ENCODE data around the gene KCNMA1.

KCNMA1 gene

DNA sequence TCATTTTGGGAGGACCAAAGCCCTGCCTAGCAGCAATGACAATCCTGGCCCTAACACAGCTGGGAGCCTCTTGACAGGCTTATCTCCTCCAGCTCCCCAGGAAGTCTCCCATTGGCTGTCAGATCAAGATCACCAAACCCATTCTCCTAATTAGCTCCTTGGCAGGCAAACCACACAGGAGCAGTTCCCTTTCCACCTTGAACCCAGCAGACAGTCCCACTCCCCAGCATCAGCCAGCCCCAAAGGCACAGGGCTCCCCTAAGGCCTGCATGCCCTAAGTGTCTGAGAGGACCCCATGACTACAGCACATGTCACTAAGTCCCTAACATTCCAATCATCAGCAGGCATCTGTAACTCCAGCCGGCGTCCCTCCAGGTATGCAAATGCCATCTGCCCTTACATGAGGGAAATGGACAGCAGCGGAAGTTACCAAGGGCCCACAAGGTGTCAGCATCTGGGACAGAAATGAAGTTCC lies 348.5 kb downstream of the KCNMA1 start:
- no peak overlapping the region for H3K9ac ChIP-seq (ENCODE audit: low read depth, low read length)
- 38% methylated on average over 3 of the region's 3 CpGs for WGBS
- peaks cover 47% of the 10 kb centered on the region for H3K4me1 ChIP-seq (ENCODE audit: insufficient read depth, low read length)

DNA sequence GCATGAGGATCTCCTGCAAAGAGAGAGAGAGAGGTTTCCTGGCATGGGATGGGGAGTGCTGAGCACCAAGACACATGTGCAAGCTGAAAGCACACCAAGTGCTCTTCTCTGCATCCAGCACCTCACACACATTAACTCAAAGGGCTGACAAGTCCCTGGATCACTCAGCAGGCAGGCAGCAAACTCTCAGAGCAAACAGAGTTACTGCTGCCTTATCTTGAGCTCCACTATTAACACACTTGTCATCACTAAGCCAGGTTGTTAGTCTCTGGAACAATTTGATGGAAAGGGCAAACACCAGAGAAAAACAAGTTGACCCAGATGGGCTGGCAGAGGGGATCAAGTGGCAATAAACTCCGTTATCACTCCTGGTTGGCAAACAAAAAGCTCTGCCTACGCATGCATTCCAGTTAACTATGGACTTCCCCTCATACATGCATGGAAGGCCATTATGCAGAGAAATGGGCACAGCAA lies 349.9 kb downstream of the KCNMA1 start:
- Histone ChIP-seq H3K9me3 (ENCODE audit: insufficient read depth, low read depth, low read length) (no peaks in the 10 kb centered on the region), H3K27me3 (ENCODE audit: insufficient read depth, low read length) (no peaks in the 10 kb centered on the region), H3K36me3 (ENCODE audit: insufficient read depth, low read length) (no peaks in the 10 kb centered on the region), H3K27ac (ENCODE audit: low read depth, low read length) (no peak overlapping the region), H3K9ac (ENCODE audit: low read depth, low read length) (no peak overlapping the region), H3K4me1 (ENCODE audit: insufficient read depth, low read length) (peaks cover 47% of the 10 kb centered on the region), H3K4me3 (ENCODE audit: low read length) (no peak overlapping the region)
- WGBS, result 78% methylated on average over 2 of the region's 2 CpGs

More for the DNA sequence above, 348.5 kb downstream of the KCNMA1 start:
- Histone ChIP-seq H3K36me3 (ENCODE audit: insufficient read depth, low read length) (no peaks in the 10 kb centered on the region), H3K9me3 (ENCODE audit: insufficient read depth, low read depth, low read length) (no peaks in the 10 kb centered on the region), H3K27ac (ENCODE audit: low read depth, low read length) (no peak overlapping the region), H3K4me3 (ENCODE audit: low read length) (no peak overlapping the region), H3K27me3 (ENCODE audit: insufficient read depth, low read length) (no peaks in the 10 kb centered on the region)

DNA sequence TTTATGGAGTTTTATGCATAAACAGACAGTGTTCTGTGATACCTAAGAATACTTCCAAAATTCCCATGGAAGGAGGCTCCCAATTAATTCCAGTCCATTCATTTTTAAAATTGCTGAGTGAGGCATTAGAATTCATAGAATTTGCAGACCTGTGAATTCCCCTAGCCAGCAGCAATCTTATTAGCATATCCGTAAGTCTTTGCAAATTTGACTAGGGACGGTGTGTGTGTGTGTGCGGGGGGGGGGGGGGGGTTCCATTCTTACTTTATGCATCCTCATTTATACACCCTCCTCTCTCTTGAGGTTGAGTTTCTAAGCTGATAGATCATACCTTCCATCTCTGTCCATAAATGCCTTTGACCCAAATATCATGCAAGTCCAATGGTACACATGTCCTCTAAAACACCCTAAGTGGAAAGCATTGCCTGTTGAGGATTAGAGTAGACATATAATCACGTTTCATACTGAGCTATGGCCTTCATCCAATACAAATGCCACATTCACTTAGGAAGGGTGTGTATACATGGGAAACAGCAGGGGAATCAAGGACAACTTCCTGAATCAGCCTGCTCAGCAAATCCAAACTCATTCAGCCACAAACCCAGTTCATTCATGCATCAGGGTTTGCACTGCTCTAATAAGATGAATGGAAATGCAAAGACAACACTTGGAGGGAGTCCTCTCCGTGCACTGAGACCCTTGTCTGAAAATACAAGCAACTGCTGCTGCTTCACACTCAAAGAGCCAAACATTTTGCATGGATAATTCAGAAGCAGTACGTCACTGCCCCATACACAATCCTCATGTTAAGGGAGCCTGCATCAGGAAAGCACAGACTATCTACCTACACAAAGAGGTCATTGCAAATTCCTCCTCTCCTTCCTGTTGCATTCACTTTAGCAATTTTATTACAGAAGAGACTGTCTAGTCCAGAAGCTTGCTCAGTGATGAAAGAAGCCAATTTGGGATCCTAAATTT lies 350.8 kb downstream of the KCNMA1 start:
- H3K9me3 ChIP-seq (ENCODE audit: insufficient read depth, low read depth, low read length), result no peaks in the 10 kb centered on the region
- WGBS, result 75% methylated on average over 4 of the region's 6 CpGs
- no peak overlapping the region for H3K4me3 ChIP-seq (ENCODE audit: low read length)
- peaks cover 44% of the 10 kb centered on the region for H3K4me1 ChIP-seq (ENCODE audit: insufficient read depth, low read length)
- H3K36me3 ChIP-seq (ENCODE audit: insufficient read depth, low read length), result no peaks in the 10 kb centered on the region
- no peaks in the 10 kb centered on the region for H3K27me3 ChIP-seq (ENCODE audit: insufficient read depth, low read length)
- H3K9ac ChIP-seq (ENCODE audit: low read depth, low read length), result no peak overlapping the region
- H3K27ac ChIP-seq (ENCODE audit: low read depth, low read length), result no peak overlapping the region

DNA sequence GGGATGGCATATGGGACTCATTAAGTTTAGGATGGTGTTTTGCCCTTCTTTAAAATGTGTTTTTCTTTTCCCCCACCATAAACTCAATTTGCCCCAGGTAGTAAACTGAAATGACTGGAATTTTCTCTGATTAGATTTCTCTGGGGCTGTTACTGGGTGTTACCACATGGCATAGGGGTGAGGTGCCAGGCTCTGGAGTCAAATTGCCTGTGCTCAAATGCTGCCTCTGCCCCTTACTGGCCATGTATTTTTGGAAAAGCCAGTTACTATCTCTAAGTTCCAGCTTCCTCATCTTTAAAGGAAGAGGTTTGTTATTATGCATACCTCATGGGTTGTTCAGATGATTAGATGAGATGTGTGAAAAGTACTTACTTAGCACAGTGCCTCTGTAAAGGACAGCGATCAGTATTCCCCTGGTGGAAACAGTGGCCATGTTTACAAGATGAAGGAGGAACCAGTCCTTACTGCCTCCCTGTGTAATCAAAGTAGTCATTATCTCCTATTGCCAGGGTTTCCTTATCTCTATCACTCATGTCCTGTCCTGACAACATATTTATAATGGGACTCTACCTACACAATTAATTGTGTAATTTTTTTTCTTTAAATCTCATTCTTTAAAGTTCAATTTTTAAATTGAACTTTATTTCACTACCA lies 352.0 kb downstream of the KCNMA1 start:
- Histone ChIP-seq H3K36me3 (ENCODE audit: insufficient read depth, low read length) (no peaks in the 10 kb centered on the region), H3K4me1 (ENCODE audit: insufficient read depth, low read length) (peaks cover 34% of the 10 kb centered on the region), H3K9ac (ENCODE audit: low read depth, low read length) (no peak overlapping the region), H3K27me3 (ENCODE audit: insufficient read depth, low read length) (no peaks in the 10 kb centered on the region), H3K4me3 (ENCODE audit: low read length) (no peak overlapping the region), H3K27ac (ENCODE audit: low read depth, low read length) (no peak overlapping the region), H3K9me3 (ENCODE audit: insufficient read depth, low read depth, low read length) (no peaks in the 10 kb centered on the region)
- 90% methylated on average over 1 of the region's 1 CpG for WGBS

DNA sequence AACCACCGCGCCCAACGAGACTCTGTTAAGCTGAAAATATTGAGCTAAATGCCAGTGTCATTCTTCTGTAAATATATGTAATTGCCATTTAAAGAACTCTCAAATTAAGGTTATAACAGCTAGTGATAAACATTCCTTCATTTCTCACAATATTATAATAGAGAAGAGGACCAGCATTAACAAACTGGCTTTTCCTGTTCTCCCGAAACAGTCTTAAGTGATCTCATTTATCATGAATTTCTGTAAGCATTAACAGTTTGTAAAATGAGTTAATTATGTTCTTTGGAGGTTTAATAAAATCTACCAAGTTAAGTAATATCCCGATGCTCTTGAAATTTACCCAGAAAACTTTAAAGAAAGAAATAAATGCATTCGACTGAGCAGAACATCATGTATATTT lies 352.8 kb downstream of the KCNMA1 start:
- H3K9me3 ChIP-seq (ENCODE audit: insufficient read depth, low read depth, low read length), result no peaks in the 10 kb centered on the region
- no peak overlapping the region for H3K4me3 ChIP-seq (ENCODE audit: low read length)
- H3K9ac ChIP-seq (ENCODE audit: low read depth, low read length), result no peak overlapping the region
- H3K36me3 ChIP-seq (ENCODE audit: insufficient read depth, low read length), result no peaks in the 10 kb centered on the region
- WGBS, result 96% methylated on average over 4 of the region's 6 CpGs
- H3K27ac ChIP-seq (ENCODE audit: low read depth, low read length), result no peak overlapping the region
- peaks cover 27% of the 10 kb centered on the region for H3K4me1 ChIP-seq (ENCODE audit: insufficient read depth, low read length)
- H3K27me3 ChIP-seq (ENCODE audit: insufficient read depth, low read length), result no peaks in the 10 kb centered on the region

DNA sequence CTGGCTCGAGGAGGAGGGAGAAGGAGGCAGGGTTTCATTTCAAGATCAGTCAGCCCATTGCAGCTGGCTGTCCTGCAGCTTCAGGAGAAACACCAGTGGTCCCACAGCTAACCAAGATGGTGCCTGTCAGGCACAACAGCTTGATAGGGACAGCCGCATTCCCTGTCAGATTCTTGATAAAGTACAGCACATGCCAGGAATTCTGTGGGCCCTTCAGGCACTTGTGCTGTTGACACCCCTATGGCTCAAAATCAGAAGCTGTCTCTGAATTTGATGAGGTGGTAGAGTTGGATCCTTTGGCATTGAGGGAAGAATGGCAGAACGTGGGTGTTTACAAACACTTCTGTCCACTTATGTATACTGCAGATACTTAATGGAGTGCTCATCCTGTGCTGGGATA lies 354.3 kb downstream of the KCNMA1 start:
- Histone ChIP-seq H3K27me3 (ENCODE audit: insufficient read depth, low read length) (no peaks in the 10 kb centered on the region), H3K4me3 (ENCODE audit: low read length) (no peak overlapping the region), H3K4me1 (ENCODE audit: insufficient read depth, low read length) (peaks cover 16% of the 10 kb centered on the region)

DNA sequence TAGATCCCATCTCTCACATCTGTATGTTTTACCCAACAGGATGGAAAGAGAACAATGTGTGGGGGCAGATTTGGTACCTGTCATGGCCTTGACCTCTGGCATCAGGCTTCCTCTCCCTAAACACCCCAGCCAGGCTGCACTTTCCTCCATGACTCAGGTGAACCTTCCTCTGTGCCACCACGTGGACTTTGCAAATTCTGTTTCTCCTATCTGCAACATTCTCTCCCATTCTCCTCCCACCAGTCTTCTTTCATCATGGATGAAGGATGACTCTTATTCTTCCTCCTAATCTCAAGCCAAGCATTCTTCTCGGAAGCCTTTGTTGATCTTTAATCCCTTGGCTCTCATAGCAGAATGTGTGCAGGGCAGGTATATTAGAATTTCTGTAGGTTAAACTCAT lies 355.4 kb downstream of the KCNMA1 start:
- Histone ChIP-seq H3K27ac (ENCODE audit: low read depth, low read length) (no peak overlapping the region), H3K9me3 (ENCODE audit: insufficient read depth, low read depth, low read length) (no peaks in the 10 kb centered on the region), H3K4me1 (ENCODE audit: insufficient read depth, low read length) (peaks cover 10% of the 10 kb centered on the region; the same call in 1 of the 2 replicates), H3K4me3 (ENCODE audit: low read length) (no peak overlapping the region), H3K27me3 (ENCODE audit: insufficient read depth, low read length) (no peaks in the 10 kb centered on the region), H3K36me3 (ENCODE audit: insufficient read depth, low read length) (no peaks in the 10 kb centered on the region), H3K9ac (ENCODE audit: low read depth, low read length) (no peak overlapping the region)
- WGBS, result 82% methylated on average over 2 of the region's 2 CpGs

More for the DNA sequence above, 354.3 kb downstream of the KCNMA1 start:
- no peaks in the 10 kb centered on the region for H3K36me3 ChIP-seq (ENCODE audit: insufficient read depth, low read length)
- no peak overlapping the region for H3K27ac ChIP-seq (ENCODE audit: low read depth, low read length)
- 95% methylated on average over 3 of the region's 3 CpGs for WGBS
- no peak overlapping the region for H3K9ac ChIP-seq (ENCODE audit: low read depth, low read length)
- H3K9me3 ChIP-seq (ENCODE audit: insufficient read depth, low read depth, low read length), result no peaks in the 10 kb centered on the region

DNA sequence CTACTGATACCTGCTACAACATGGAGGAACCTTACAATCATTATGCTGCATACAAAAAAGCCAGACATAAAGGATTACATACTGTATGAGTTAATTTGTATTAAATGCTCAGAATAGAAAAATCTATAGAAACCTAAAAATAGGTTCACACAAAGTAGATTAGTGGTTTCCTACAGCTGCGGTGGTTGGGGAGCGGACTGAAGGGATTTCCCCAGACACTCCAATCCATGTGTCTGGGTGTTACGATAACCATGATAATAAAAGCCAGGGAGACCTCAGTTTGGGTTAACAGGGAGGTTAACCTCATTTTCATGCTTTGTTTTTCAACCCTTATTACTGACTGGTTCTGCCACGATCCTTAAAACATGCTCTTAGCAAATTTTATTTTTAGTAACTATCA lies 355.9 kb downstream of the KCNMA1 start:
- Histone ChIP-seq H3K36me3 (ENCODE audit: insufficient read depth, low read length) (no peaks in the 10 kb centered on the region), H3K9ac (ENCODE audit: low read depth, low read length) (no peak overlapping the region), H3K4me1 (ENCODE audit: insufficient read depth, low read length) (peaks cover 6% of the 10 kb centered on the region; the same call in 1 of the 2 replicates), H3K27me3 (ENCODE audit: insufficient read depth, low read length) (no peaks in the 10 kb centered on the region), H3K27ac (ENCODE audit: low read depth, low read length) (no peak overlapping the region), H3K9me3 (ENCODE audit: insufficient read depth, low read depth, low read length) (no peaks in the 10 kb centered on the region), H3K4me3 (ENCODE audit: low read length) (no peak overlapping the region)
- WGBS, result 94% methylated on average over 4 of the region's 4 CpGs

DNA sequence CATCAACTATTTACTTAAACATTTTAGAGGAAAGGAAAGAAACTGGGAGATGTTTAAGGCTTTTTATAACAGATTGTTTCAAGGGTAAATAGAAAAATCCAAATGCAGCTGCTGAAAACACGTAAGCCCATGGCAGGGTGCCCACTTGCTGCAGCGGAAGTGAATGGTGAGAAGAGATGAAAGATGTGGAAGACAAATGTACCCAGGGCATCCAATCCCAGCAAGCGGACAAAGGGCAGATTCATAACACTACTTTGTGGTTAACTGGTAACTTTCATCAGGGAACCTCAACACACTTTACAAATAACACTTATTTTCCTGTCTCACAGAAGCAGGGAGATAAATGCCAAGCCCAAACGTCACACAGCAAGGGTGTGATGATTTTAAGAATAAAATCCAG lies 358.4 kb downstream of the KCNMA1 start:
- Histone ChIP-seq H3K27me3 (ENCODE audit: insufficient read depth, low read length) (no peaks in the 10 kb centered on the region), H3K9ac (ENCODE audit: low read depth, low read length) (no peak overlapping the region), H3K9me3 (ENCODE audit: insufficient read depth, low read depth, low read length) (no peaks in the 10 kb centered on the region), H3K4me1 (ENCODE audit: insufficient read depth, low read length) (peaks cover under 1% of the 10 kb centered on the region; the same call in 1 of the 2 replicates), H3K27ac (ENCODE audit: low read depth, low read length) (no peak overlapping the region), H3K36me3 (ENCODE audit: insufficient read depth, low read length) (no peaks in the 10 kb centered on the region), H3K4me3 (ENCODE audit: low read length) (no peak overlapping the region)
- 89% methylated on average over 4 of the region's 4 CpGs for WGBS

DNA sequence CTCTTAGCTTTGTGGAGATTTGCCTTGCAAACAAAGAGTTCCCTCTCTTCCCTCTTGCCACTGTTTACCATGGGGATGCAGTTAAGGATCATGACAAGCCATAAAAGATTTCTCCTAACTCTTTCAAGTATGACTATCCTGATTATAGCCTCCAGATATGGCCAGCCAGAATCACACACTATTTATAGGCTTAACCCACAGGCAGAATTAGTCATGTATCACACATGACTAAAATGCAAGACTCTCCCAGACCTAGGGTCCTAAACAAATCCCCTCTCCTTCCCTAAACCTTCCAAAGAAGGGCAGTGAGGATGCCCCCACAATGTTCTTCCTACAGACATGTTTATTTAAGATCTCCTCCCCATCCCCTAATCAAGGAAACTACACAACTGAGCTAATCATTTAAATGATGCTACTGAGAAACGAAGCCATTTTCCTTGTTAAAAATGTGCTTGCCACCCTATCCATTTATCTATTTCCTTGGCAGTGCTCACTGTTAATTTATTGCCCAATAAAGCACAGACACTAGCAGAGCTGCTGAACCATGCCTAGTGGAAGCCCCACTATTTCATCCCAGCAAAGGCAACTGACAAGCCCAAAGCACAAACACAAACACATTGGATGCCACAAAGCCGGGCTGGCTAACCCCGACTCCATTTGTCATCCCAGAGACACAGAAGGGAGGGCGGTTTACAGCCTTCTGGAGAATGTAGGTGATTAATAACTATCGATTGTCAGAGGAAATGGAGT lies 363.4 kb downstream of the KCNMA1 start:
- H3K36me3 ChIP-seq (ENCODE audit: insufficient read depth, low read length), result no peaks in the 10 kb centered on the region
- no peaks in the 10 kb centered on the region for H3K27me3 ChIP-seq (ENCODE audit: insufficient read depth, low read length)
- H3K27ac ChIP-seq (ENCODE audit: low read depth, low read length), result no peak overlapping the region
- WGBS, result 95% methylated on average over 5 of the region's 5 CpGs
- H3K9ac ChIP-seq (ENCODE audit: low read depth, low read length), result no peak overlapping the region
- peaks cover 4% of the 10 kb centered on the region; the same call in 1 of the 2 replicates for H3K4me1 ChIP-seq (ENCODE audit: insufficient read depth, low read length)
- H3K9me3 ChIP-seq (ENCODE audit: insufficient read depth, low read depth, low read length), result no peaks in the 10 kb centered on the region
- no peak overlapping the region for H3K4me3 ChIP-seq (ENCODE audit: low read length)

All from HUES64 (cell line).